Measurements from ENCODE around the gene KIF6. TPM values are rescaled to one million over a fixed set of nuclear protein-coding genes. Genes with fewer than 3 reads are reported as not detected.

Gene KIF6
- polyA plus RNA-seq, 2 of the 4 experiments (the other 2 are of a cell fraction): 0.05 to 0.39 TPM

DNA sequence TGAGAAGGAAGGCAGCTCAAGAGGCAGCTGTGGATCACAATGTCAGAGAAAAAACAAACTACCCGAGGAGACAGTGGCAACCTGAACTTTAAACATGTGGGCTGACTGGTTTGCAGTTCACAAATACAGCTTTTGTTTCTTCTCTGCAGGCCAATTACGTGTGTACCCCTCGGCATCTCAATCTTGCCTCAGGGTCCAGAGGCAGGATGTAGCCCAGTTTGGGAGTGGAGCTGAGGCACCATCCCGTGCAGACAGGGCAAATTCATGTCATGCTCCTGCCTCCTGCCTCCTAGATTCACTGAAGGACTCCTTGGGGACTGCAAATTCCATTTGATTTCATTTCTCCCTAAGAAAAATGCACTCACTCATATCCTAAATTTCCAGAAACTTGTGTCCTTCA is 308.5 kb downstream of the KIF6 start:
- POLR2A ChIA-PET: no interaction called here
- H3K4me2 ChIP-seq: 0 out of 3 replicates have a peak overlapping the region, but pooled peaks have one; percentile 17
- CTCF ChIA-PET: no interaction called here
- no peaks in the 10 kb centered on the region for H3K9me3 ChIP-seq
- 4% methylated on average over 3 of the region's 4 CpGs for WGBS (ENCODE audit: missing lambda C conversion rate)
- FAIRE-seq: no peak
- H3K4me1 ChIP-seq: 0 out of 3 replicates have a peak, but pooled peaks cover 4% of the 10 kb centered on the region
- H3K4me3 ChIP-seq: no peak overlapping the region
- peak; percentile 6 to 37 for DNase-seq (ENCODE audit: low read depth in 1 of 2, low spot score in 1 of 2)
- TF ChIP-seq ESRRA (IDR thresholded peaks at IDR 0.05; ENCODE audit: borderline replicate concordance, low read length) (no peak), RFX5 (IDR thresholded peaks at IDR 0.05) (no peak), CEBPB (IDR thresholded peaks at IDR 0.05) (no peak), RAD21 (conservative IDR thresholded peaks at IDR 0.05 in 1 of 2, IDR thresholded peaks at IDR 0.05 in 1 of 2) (no peak)
- ATAC-seq: peak; percentile 64 to 66; a peak in 4 of 6 replicates
- peak overlapping the region in 1 of 2 experiments; percentile 40; a peak in 2 of 6 replicates for H3K27ac ChIP-seq

DNA sequence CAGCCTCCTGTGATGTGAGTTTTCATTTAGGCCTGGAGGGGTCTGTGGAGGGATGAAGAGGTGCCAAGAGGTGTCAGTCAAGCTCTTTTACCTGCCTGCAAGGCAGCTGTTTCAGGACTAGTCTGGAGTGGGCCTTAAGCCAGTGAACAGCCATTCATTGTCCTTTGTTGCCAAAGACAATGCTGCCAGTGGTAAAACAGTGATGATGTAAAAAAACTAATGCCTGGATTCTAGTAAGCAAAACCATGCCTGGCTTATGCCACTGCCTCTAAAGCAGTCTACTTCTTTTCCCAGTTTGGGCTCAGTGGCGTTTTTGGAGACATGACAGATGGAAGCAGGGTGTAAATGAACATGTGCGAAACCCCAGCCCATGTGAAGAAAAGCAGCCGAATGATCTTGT is 309.2 kb downstream of the KIF6 start:
- 0 out of 3 replicates have a peak, but pooled peaks cover 4% of the 10 kb centered on the region for H3K4me1 ChIP-seq
- ATAC-seq (no peak), FAIRE-seq (no peak), DNase-seq (ENCODE audit: low read depth in 1 of 2, low spot score in 1 of 2) (no peak)
- no peak overlapping the region for H3K27ac ChIP-seq
- CTCF ChIA-PET: no interaction called here
- no peak for TF ChIP-seq RFX5 (IDR thresholded peaks at IDR 0.05)
- TF ChIP-seq ESRRA (IDR thresholded peaks at IDR 0.05; ENCODE audit: borderline replicate concordance, low read length): no peak
- TF ChIP-seq HDAC2 (IDR thresholded peaks at IDR 0.05): no peak
- no peak for TF ChIP-seq KDM1A (IDR thresholded peaks at IDR 0.05; ENCODE audit: low read depth)
- no peak for TF ChIP-seq FOSB (CRISPR knock-in tag; IDR thresholded peaks at IDR 0.05)
- no peak overlapping the region for H3K4me2 ChIP-seq
- H3K9me3 ChIP-seq: no peaks in the 10 kb centered on the region
- WGBS (ENCODE audit: missing lambda C conversion rate): 79% methylated on average over 3 of the region's 3 CpGs
- POLR2A ChIA-PET: no interaction called here
- no peak overlapping the region for H3K4me3 ChIP-seq

DNA sequence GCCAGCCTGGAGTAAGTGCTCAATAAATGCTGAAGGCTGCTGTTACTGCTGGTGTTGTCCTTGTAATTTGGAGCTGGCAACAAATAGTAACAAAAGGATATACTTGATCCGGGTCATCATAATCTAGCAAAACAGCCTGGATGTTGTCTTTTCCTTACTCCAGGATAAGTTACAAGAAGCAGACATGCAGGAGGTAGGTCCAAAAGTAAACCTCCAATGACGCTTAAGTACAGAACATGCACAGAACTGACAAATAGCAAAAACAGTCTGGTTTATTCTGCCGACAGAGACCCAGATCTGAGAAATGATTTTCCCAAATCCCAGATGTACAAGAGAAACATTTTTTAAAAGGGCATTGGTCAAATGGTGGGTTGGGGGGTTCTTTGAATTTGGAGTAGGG is 309.7 kb downstream of the KIF6 start:
- POLR2A ChIA-PET: no interaction called here
- TF ChIP-seq, protein P1, sequence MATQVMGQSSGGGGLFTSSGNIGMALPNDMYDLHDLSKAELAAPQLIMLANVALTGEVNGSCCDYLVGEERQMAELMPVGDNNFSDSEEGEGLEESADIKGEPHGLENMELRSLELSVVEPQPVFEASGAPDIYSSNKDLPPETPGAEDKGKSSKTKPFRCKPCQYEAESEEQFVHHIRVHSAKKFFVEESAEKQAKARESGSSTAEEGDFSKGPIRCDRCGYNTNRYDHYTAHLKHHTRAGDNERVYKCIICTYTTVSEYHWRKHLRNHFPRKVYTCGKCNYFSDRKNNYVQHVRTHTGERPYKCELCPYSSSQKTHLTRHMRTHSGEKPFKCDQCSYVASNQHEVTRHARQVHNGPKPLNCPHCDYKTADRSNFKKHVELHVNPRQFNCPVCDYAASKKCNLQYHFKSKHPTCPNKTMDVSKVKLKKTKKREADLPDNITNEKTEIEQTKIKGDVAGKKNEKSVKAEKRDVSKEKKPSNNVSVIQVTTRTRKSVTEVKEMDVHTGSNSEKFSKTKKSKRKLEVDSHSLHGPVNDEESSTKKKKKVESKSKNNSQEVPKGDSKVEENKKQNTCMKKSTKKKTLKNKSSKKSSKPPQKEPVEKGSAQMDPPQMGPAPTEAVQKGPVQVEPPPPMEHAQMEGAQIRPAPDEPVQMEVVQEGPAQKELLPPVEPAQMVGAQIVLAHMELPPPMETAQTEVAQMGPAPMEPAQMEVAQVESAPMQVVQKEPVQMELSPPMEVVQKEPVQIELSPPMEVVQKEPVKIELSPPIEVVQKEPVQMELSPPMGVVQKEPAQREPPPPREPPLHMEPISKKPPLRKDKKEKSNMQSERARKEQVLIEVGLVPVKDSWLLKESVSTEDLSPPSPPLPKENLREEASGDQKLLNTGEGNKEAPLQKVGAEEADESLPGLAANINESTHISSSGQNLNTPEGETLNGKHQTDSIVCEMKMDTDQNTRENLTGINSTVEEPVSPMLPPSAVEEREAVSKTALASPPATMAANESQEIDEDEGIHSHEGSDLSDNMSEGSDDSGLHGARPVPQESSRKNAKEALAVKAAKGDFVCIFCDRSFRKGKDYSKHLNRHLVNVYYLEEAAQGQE (IDR thresholded peaks at IDR 0.05): no peak
- TF ChIP-seq HOXB13 (CRISPR knock-in tag; IDR thresholded peaks at IDR 0.05; ENCODE audit: low read depth) (no peak), JUN (IDR thresholded peaks at IDR 0.05) (no peak), MAZ (IDR thresholded peaks at IDR 0.05; ENCODE audit: borderline replicate concordance, low read depth, low read length) (no peak), KDM1A (IDR thresholded peaks at IDR 0.05; ENCODE audit: low read depth) (no peak), KDM5A (IDR thresholded peaks at IDR 0.05) (no peak), POLR2A (IDR thresholded peaks at IDR 0.05; ENCODE audit: low read length) (no peak)

DNA sequence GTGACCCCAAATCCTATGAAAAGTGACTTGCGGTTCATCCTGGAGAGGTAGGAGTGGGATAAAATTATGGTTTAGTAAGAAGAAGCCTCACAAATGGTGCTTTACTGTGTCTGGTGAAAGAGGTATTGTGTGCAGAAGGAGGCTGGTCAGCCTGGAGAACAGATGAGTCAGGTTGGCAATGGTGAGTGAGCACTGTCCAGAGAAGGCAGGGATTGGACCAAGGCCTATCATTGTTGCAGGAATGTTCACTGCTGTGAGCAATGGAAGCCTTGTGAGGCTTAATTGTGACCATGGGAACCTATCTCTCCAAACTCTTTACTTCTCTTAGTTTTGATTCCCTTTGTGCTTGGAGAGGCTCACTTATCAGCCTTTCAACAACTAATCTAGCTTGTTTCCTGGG is 313.7 kb downstream of the KIF6 start:
- TF ChIP-seq CEBPB (IDR thresholded peaks at IDR 0.05) (no peak), KDM1A (IDR thresholded peaks at IDR 0.05; ENCODE audit: low read depth) (no peak), HEYL (CRISPR knock-in tag; IDR thresholded peaks at IDR 0.05) (no peak), ZFP36 (IDR thresholded peaks at IDR 0.05; ENCODE audit: borderline replicate concordance, partially characterized antibody) (no peak), ZSCAN20 (CRISPR knock-in tag; IDR thresholded peaks at IDR 0.05) (no peak), FOXS1 (CRISPR knock-in tag; IDR thresholded peaks at IDR 0.05) (no peak), NR3C1 (IDR thresholded peaks at IDR 0.05) (no peak), EHMT2 (IDR thresholded peaks at IDR 0.05; ENCODE audit: low read depth) (no peak), CBX8 (IDR thresholded peaks at IDR 0.05) (no peak), ZNF302 (CRISPR knock-in tag; IDR thresholded peaks at IDR 0.05) (no peak), NPAS2 (CRISPR knock-in tag; IDR thresholded peaks at IDR 0.05; ENCODE audit: borderline replicate concordance) (no peak), POLR2AphosphoS2 (conservative IDR thresholded peaks at IDR 0.05; ENCODE audit: low read length) (no peak)
- TF ChIP-seq, protein P2, sequence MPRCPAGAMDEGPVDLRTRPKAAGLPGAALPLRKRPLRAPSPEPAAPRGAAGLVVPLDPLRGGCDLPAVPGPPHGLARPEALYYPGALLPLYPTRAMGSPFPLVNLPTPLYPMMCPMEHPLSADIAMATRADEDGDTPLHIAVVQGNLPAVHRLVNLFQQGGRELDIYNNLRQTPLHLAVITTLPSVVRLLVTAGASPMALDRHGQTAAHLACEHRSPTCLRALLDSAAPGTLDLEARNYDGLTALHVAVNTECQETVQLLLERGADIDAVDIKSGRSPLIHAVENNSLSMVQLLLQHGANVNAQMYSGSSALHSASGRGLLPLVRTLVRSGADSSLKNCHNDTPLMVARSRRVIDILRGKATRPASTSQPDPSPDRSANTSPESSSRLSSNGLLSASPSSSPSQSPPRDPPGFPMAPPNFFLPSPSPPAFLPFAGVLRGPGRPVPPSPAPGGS (IDR thresholded peaks at IDR 0.05): no peak
- TF ChIP-seq, protein P3, sequence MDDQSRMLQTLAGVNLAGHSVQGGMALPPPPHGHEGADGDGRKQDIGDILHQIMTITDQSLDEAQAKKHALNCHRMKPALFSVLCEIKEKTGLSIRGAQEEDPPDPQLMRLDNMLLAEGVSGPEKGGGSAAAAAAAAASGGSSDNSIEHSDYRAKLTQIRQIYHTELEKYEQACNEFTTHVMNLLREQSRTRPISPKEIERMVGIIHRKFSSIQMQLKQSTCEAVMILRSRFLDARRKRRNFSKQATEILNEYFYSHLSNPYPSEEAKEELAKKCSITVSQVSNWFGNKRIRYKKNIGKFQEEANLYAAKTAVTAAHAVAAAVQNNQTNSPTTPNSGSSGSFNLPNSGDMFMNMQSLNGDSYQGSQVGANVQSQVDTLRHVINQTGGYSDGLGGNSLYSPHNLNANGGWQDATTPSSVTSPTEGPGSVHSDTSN (IDR thresholded peaks at IDR 0.05): no peak
- TF ChIP-seq, protein P4, sequence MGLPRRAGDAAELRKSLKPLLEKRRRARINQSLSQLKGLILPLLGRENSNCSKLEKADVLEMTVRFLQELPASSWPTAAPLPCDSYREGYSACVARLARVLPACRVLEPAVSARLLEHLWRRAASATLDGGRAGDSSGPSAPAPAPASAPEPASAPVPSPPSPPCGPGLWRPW (IDR thresholded peaks at IDR 0.05): no peak
- TF ChIP-seq, protein P5, sequence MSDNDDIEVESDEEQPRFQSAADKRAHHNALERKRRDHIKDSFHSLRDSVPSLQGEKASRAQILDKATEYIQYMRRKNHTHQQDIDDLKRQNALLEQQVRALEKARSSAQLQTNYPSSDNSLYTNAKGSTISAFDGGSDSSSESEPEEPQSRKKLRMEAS (IDR thresholded peaks at IDR 0.05): no peak
- 92% methylated on average over 1 of the region's 1 CpG for WGBS (ENCODE audit: missing lambda C conversion rate)
- CTCF ChIA-PET: no interaction called here
- POLR2A ChIA-PET: no interaction called here
- no peaks in the 10 kb centered on the region for H3K9me3 ChIP-seq
- no peak overlapping the region for H3K4me2 ChIP-seq
- H3K4me1 ChIP-seq: 0 out of 3 replicates have a peak, but pooled peaks cover under 1% of the 10 kb centered on the region
- ATAC-seq (no peak), FAIRE-seq (no peak), DNase-seq (ENCODE audit: low read depth in 1 of 2, low spot score in 1 of 2) (no peak)
- no peak overlapping the region for H3K4me3 ChIP-seq
- H3K27ac ChIP-seq: no peak overlapping the region

More for the DNA sequence above, 309.7 kb downstream of the KIF6 start:
- H3K27ac ChIP-seq: no peak overlapping the region
- 74% methylated on average over 3 of the region's 3 CpGs for WGBS (ENCODE audit: missing lambda C conversion rate)
- H3K4me2 ChIP-seq: no peak overlapping the region
- no peaks in the 10 kb centered on the region for H3K9me3 ChIP-seq
- no peak for ATAC-seq
- FAIRE-seq: no peak
- 0 out of 3 replicates have a peak, but pooled peaks cover 4% of the 10 kb centered on the region for H3K4me1 ChIP-seq
- CTCF ChIA-PET: no interaction called here
- no peak overlapping the region for H3K4me3 ChIP-seq
- DNase-seq (ENCODE audit: low read depth in 1 of 2, low spot score in 1 of 2): no peak

All from A549 (cell line).